Adipocyte (in vitro differentiated cells): ENCODE data around the gene H3-3A.

Experiments used
- DNase-seq: peaks from one replicate; pipeline ENCODE4 v3.0.0-alpha.2; 2015; ENCODE audit warnings: low read depth
- H3K27me3 ChIP-seq: replicated peaks from 2 replicates; pipeline ENCODE4 v1.7.0; 2013; ENCODE audit warnings: mild to moderate bottlenecking, low read length, moderate library complexity; ENCODE audit not compliant: control insufficient read depth, insufficient read depth
- H3K36me3 ChIP-seq: 2 replicates; pipeline ENCODE4 v1.7.0; 2013; ENCODE audit warnings: low read length, mild to moderate bottlenecking, moderate library complexity; ENCODE audit not compliant: control insufficient read depth, insufficient read depth, severe bottlenecking
- H3K4me1 ChIP-seq: 2 replicates; pipeline ENCODE4 v1.7.0; 2013; ENCODE audit warnings: mild to moderate bottlenecking, low read length, moderate library complexity; ENCODE audit not compliant: control insufficient read depth, insufficient read depth
- H3K4me3 ChIP-seq: 2 replicates; pipeline ENCODE4 v1.7.0; 2013; ENCODE audit warnings: mild to moderate bottlenecking, low read length, moderate library complexity
- H3K9ac ChIP-seq: 2 replicates; pipeline ENCODE4 v1.7.0; 2013; ENCODE audit warnings: mild to moderate bottlenecking, low read length, moderate library complexity
- H3K9me3 ChIP-seq: 2 replicates; pipeline ENCODE4 v1.7.0; 2013; ENCODE audit warnings: mild to moderate bottlenecking, low read length, moderate library complexity; ENCODE audit not compliant: control insufficient read depth

Gene H3-3A

DNA sequence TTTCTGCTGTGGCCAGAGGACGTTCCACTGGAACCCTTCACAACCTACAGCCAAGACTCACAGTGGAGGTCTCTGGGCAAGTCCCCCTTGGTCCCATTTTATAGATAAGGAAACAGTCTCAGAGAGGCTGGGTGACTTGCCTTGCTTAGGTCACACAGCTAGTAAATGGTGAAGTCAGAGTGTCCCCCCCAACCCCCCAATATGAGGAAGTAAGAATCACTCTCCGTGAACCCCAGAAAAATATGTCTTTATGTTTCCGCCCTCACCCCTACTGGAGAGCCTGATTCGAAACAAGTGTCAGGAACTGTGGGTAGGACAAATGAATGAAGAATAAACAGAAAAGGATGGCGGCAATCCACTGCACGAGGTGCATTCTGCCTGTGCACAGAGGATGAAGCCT, 56.7 kb downstream of the H3-3A start:
- Histone ChIP-seq H3K4me1 (peaks cover 3% of the 10 kb centered on the region), H3K9ac (no peak overlapping the region), H3K4me3 (no peak overlapping the region), H3K27me3 (peaks cover 9% of the 10 kb centered on the region), H3K36me3 (no peaks in the 10 kb centered on the region), H3K9me3 (no peaks in the 10 kb centered on the region)
- no peak for DNase-seq

DNA sequence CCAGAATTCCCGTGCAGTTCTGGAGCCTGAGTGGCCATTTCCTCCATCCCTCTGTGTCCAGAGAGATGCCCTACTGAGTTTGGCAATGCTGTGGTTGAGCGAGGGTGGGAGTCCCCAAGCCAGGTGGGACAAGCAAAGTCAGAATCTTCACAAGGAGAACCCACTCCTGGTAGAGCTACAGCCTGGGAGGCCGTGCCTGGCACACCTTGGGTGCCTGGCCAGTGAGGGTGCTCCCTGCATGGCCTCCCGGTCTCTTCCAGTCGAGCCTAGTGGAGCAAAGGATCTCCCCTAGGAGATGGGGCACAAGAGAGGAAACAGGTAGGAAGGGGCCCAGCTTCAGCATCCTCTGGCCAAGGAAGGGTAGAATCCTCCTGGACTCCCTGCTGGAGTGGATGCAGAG, 57.9 kb downstream of the H3-3A start:
- no peak overlapping the region for H3K4me3 ChIP-seq
- H3K4me1 ChIP-seq, result peaks cover 3% of the 10 kb centered on the region
- no peaks in the 10 kb centered on the region for H3K9me3 ChIP-seq
- H3K36me3 ChIP-seq, result no peaks in the 10 kb centered on the region
- peaks cover 9% of the 10 kb centered on the region for H3K27me3 ChIP-seq
- no peak overlapping the region for H3K9ac ChIP-seq
- DNase-seq, result no peak

DNA sequence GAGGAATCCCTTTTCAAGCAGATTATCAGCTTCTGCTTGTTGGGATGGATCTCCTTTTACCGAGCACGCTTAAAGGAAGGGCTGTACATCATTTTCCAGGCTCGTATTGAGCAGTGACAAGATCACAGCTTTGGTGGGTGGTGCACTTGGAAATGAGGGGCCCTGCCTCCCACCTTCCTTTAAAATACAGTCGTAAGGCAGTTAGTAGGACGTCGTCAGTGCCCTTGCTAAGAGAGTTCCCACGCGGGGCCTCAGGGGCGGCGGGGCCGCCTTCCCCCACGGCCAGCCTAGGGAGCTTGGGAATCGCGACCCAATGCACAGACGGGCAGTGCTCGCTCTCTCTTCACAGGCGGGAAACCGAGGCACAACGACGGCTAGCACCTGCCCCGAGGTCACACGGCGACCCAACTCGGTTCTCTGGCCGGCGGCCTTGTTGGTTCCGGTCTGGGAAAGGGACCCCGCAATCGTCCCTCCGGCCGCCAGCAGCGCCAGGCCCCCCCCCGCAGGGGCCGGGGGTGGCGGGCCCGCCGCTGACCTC, 58.6 kb downstream of the H3-3A start:
- Histone ChIP-seq H3K9ac (no peak overlapping the region), H3K4me3 (peak overlapping the region; percentile 74), H3K4me1 (peaks cover 3% of the 10 kb centered on the region), H3K27me3 (peaks cover 9% of the 10 kb centered on the region), H3K36me3 (no peaks in the 10 kb centered on the region), H3K9me3 (no peaks in the 10 kb centered on the region)
- no peak for DNase-seq
